Skeletal muscle satellite cell (primary cell): ENCODE measurements around the gene HMG20B.

Experiments used
- H3K27me3 ChIP-seq: 2 replicates; pipeline ENCODE4 v1.7.0; 2013; ENCODE audit warnings: low read length; ENCODE audit not compliant: control insufficient read depth, insufficient read depth
- H3K36me3 ChIP-seq: 2 replicates; pipeline ENCODE4 v1.7.0; 2013; ENCODE audit warnings: mild to moderate bottlenecking, control low read depth, low read length; ENCODE audit not compliant: insufficient read depth
- H3K4me1 ChIP-seq: 2 replicates; pipeline ENCODE4 v1.7.0; 2013; ENCODE audit warnings: low read length; ENCODE audit not compliant: control insufficient read depth, insufficient read depth
- H3K4me2 ChIP-seq: 2 replicates; pipeline ENCODE4 v1.7.0; 2013; ENCODE audit warnings: mild to moderate bottlenecking, low read length
- H3K4me3 ChIP-seq: 2 replicates; pipeline ENCODE4 v1.7.0; 2013; ENCODE audit warnings: low read length
- H3K9ac ChIP-seq: 2 replicates; pipeline ENCODE4 v1.7.0; 2013; ENCODE audit warnings: mild to moderate bottlenecking, low read depth, low read length, moderate library complexity
- H3K9me3 ChIP-seq: replicated peaks from 2 replicates; pipeline ENCODE4 v1.7.0; 2013; ENCODE audit warnings: mild to moderate bottlenecking, control low read depth, low read length

HMG20B gene

DNA sequence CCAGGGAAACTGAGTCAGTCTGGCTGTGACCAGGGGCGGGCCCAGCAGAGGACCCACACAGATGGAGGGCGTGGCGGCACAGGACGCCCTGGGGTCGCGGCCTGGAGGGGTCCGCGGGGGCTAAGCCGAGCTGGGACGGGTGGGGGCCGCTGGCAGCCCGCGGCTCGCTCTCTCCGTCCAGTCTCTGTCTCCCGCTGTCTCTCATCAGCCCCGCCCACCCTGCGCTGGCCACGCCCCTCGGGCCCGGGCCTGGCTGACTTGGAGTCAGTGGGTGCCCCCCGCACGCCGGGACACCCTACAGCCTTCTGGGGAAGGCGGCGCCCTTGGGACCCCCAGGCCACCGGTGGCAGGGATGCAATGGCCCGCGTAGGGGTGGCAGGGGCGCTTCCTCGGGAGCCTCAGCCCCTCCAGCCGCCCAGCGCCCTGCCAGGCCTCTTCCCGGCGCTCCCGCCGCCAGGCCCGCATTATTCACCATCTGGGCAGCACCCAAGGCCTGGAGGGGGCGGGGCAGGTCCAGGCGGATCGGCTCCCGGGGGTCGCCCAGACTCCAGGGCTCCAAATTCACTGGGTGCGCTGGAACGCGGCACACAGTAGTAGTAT lies 34.0 kb downstream of the HMG20B start, which contains the start of gene TBXA2R:
TSS of gene TBXA2R (minus strand) at position 186 of the 600 bp plus-strand sequence. CDS start 6,241 bp downstream, outside the sequence.
- Histone ChIP-seq H3K9me3 (no peaks in the 10 kb centered on the region), H3K4me2 (peak within 1 kb of the TSS; percentile 81), H3K27me3 (no peaks in the 10 kb centered on the region), H3K9ac (peak within 1 kb of the TSS; percentile 78), H3K36me3 (peaks cover 9% of the 10 kb centered on the region), H3K4me3 (peak within 1 kb of the TSS; percentile 71), H3K4me1 (peaks cover 23% of the 10 kb centered on the region)

DNA sequence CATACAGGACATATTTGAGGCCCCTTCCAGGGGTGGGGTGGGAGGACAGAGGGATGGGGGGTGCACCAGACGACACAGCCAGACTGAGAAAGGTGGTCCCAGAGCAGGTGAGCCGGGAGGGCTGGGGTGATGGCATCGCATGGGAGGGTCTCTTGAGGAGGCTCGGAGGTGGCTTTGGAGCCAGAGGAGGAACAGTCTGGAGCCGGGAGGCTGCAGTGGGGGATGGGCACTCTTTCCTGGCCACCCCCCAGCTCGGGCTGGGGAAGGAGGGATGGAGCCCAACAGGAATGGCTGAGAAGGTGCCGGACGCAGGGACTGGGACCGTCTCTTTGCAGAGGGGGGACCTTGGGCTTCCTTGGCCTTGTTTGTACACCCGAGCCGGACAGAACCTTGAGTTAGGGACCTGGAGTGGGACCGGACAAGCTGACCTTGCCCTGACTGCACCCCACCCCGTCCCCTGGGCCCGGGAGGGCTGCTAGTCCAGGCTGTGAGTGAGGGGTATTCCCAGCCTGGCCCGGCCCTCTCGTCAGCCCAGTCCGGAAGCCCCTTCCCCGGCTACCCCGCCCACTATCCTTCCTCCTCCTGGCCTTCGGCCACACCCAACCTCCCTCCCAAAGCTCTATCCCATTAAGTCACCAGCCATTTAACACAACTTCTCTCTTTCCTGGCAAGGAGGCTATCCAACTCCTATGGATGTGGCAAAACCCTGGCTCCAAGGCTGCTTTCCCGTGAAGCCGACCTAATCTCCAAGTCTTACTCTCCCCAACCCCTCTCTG lies 34.7 kb downstream of the HMG20B start:
- peak overlapping the region; percentile 78 for H3K9ac ChIP-seq
- peak overlapping the region; percentile 71 for H3K4me3 ChIP-seq

DNA sequence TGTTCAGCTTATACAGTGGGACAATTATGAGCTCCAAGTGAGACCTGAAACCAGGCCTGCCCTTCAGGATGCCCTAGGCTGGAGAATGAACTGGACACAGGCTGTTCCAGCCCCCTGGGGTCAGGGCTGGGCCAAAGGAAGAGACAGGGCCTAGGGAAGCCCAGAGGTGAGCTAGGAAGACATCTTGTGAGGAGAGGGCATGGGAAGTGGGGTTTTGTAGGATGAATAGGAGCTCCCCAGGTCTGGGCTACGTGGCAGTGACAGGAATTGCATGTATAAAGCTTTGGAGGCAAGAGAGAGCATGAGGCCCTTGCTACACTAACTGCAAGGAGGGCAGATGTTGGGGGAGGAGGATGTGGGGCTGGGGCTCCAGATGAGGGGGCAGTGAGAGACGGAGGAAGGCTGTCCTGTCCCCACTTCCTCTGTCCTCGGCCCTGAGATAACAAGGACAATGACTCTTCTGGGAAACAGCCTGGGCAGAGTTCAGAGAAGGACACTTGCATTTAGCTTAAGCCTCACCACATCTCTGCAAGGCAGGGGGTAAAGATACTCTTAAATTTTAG lies 35.4 kb downstream of the HMG20B start:
- Histone ChIP-seq H3K9me3 (no peaks in the 10 kb centered on the region), H3K9ac (no peak overlapping the region), H3K4me3 (no peak overlapping the region), H3K4me1 (peaks cover 23% of the 10 kb centered on the region), H3K27me3 (no peaks in the 10 kb centered on the region), H3K4me2 (no peak overlapping the region), H3K36me3 (peaks cover 15% of the 10 kb centered on the region)

More for the DNA sequence above, 34.7 kb downstream of the HMG20B start:
- H3K4me1 ChIP-seq, result peaks cover 23% of the 10 kb centered on the region
- peak overlapping the region; percentile 81 for H3K4me2 ChIP-seq
- H3K27me3 ChIP-seq, result no peaks in the 10 kb centered on the region
- H3K9me3 ChIP-seq, result no peaks in the 10 kb centered on the region
- H3K36me3 ChIP-seq, result peaks cover 13% of the 10 kb centered on the region

DNA sequence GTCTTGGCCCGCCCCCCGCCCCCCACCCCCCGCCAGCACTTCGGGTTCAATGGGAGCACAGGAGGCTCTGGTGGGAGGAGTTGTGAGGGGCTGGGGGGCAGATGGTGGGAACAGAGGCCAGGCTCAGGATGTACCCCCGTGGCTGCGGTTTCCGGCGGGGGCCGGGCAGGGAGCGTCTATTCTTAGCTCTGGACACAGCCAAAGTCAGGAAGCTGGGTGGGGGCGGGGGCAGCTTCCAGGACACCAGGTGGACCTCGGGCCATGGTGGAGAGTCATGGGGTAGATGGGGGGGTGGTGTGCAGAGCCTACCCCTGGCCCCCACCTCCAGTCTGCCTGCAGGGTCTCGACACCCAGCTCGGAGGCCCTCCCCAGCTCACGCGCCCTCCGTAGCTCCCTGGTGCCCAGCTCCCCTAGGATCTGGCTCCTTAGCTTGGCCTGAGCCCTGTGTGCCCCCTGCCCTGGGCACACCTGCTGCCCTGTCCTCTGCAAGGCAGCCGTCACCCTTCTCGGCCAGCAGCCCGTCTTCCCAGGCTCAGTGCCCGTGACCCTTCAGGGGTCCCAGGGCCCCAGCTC lies 36.1 kb downstream of the HMG20B start:
- Histone ChIP-seq H3K4me2 (no peak overlapping the region), H3K4me1 (peaks cover 18% of the 10 kb centered on the region), H3K27me3 (no peaks in the 10 kb centered on the region), H3K9me3 (no peaks in the 10 kb centered on the region), H3K36me3 (peaks cover 15% of the 10 kb centered on the region), H3K9ac (no peak overlapping the region), H3K4me3 (no peak overlapping the region)

DNA sequence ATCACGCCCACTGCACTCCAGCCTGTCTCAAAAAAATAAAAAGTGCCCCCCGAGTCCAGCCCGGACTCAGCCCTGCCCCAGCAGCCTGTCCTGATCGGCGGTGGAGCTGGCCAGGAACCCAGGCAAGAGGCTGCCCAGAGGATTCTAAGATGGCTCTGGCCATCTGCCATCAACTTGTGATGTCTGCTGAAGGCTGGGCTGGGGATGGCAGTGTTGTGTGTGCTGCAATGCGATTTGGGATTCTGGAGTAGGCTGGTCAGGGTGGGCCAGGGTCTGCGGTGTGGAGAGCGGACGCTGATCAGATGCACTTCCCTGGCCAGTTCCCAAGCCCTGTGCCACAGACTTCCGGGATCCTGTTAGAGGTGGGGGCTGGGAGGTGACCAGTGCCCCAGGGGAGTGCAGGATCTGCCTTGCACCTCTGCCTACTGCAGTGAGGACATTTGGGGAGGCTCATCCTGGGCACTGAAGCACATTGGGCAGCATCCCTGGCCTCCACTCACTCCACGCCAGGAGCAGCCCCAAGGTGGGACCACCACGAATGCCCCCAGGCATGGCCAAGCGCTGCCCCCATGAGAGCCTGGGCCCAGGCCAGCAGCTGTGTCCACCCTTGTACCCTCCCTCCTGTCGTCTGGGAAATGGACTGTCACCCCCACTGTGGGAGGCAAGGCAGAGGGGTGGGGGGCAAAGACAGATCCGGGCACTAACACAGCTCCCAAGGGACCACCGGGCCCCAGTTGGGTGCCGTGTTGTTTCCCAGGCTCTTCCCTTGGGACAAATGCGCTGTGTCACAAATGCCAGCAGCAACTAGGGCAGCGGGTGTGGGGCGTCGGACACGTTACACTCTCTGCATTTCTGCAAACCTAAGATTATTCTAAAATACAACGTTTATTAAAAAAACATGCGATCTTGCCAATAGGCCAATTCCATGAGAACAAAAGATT lies 37.3 kb downstream of the HMG20B start:
- Histone ChIP-seq H3K9ac (no peak overlapping the region), H3K36me3 (peaks cover 15% of the 10 kb centered on the region), H3K27me3 (no peaks in the 10 kb centered on the region), H3K4me1 (peaks cover 18% of the 10 kb centered on the region), H3K4me2 (no peak overlapping the region), H3K9me3 (no peaks in the 10 kb centered on the region), H3K4me3 (no peak overlapping the region)

DNA sequence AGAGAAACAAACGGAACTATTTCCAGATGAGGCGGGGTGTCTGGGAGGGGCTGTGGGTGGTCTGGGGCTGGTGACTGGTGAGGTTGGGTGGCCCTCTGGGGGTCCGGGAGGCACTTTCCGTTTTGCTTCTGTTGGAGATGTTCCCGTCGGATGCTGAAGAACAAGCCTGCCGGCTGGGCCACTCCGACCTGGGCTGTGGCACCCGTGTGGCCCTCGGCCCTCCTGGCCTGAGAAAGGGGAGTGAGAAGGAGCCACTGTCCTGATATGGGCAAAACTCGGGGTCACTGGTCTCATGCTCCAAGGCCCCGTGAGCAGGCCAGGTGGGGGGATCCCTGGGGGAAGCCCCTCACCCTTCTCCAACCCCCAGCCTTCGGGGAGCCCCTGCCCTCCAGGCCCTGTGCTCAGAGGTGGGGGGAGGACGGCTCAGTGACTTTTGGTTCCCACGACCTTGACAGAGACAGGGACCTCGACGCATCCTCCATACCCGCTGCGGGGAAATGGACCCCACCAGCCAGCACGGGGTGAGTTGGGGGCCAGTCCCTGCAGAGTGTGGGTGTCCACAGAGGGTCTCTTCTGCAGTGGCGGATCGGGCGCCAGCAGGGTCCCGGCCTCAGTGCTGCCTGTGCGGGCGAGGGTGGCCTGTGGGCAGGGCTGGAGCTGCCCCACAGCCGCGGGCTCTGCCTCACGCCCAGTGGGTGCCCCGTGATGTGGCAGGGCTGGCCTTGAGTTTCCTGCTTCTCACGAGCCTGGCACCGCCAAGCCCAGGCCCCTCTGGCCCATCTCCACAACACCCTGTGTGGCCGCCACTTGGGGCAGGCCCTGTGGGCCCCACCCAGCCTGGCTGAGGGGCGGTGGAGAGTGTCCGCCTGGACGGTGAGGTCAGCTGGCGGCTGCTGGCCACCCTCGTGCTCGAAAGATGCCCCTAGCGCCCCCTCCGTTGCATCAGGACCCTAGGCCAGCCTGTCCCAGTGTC lies 38.3 kb downstream of the HMG20B start:
- Histone ChIP-seq H3K27me3 (no peaks in the 10 kb centered on the region), H3K4me3 (no peak overlapping the region), H3K36me3 (peaks cover 15% of the 10 kb centered on the region), H3K4me2 (no peak overlapping the region), H3K9me3 (no peaks in the 10 kb centered on the region), H3K9ac (no peak overlapping the region), H3K4me1 (peaks cover 15% of the 10 kb centered on the region)

DNA sequence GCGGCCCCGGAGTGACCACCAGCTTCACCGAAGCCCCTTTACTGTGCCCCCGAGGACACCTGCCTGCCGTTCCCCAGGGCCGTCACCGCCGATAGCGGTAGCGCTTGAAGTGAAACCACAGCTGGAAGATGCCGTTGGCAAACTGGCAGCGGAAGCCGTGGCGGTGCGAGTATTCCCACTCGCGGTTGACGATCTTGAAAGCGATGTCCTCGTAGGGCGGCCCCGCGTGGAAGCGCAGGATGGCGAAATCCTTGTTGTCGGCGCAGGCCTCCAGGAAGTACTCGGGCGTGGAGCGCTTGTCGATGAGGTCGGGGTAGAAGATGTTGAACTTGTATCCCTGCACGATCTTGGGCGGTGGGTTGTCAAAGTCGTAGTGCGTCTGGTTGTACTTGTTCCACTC lies 39.1 kb downstream of the HMG20B start:
- H3K4me1 ChIP-seq, result peaks cover 10% of the 10 kb centered on the region
- peaks cover 15% of the 10 kb centered on the region for H3K36me3 ChIP-seq
- no peak overlapping the region for H3K4me3 ChIP-seq
- H3K9me3 ChIP-seq, result no peaks in the 10 kb centered on the region
- no peaks in the 10 kb centered on the region for H3K27me3 ChIP-seq
- no peak overlapping the region for H3K4me2 ChIP-seq
- H3K9ac ChIP-seq, result no peak overlapping the region

DNA sequence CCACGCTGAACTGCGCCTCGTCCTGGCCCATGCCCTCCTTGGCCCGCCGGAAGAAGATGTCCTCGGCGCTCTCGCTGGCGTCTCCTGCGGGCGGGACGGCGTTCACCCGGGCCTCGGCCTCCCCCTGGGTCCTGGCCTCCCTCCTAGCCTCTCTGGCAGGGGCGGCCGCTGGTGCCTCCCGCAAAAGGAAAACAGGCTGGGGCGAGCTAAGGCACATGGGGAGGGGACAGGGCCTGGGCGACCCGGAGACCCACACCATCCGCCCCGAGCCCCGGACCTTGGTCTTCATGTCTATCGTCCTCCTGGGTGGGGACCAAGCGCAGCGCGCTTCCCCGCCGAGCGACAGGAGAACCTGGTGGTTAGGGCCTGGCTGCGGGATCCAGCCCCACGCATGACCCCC lies 39.6 kb downstream of the HMG20B start:
- Histone ChIP-seq H3K36me3 (peaks cover 15% of the 10 kb centered on the region), H3K4me1 (peaks cover 6% of the 10 kb centered on the region), H3K9me3 (no peaks in the 10 kb centered on the region), H3K4me2 (no peak overlapping the region), H3K4me3 (no peak overlapping the region), H3K27me3 (no peaks in the 10 kb centered on the region), H3K9ac (no peak overlapping the region)

DNA sequence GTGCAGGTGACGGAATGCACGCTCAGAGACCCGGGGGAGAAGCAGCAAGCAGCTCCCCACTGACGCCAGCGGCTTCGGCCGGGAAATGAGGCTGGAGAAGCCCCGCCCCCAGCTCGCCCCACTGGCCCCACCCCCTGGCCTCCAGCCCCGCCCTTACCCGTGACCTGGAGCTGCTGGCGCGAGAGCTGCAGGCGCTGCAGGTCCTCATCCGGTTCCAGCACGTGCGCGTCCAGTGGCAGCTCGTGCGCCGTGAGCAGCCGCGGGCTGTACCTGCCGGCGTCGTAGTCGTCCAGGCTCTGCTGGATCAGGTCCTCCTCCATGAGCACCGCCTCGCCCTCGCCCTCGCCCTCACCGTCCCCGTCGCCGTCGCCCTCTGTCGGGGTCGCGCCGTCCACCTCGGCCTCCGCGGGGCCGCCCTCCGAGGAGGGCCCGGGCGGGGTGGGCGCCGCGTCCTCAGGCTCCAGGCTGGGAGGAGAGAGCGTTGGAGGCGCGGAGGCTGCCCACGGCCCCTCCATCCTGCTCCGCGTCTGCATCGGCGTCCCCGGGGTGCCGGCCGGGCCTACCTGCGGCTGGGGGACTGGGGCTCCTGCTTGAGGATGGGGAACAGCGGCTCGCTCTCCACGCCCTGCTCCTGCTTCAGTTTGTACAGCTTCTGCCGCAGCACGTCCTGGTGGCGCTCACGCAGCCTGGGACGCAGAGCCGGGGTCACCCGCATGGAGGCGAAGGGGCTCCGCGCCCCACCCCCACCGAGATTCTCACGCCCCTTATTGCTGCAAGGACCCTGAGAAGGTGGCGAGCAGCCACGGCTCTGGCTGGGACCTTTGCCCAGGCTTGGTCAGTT lies 40.4 kb downstream of the HMG20B start:
- peaks cover 15% of the 10 kb centered on the region for H3K36me3 ChIP-seq
- no peak overlapping the region for H3K4me3 ChIP-seq
- H3K9me3 ChIP-seq, result no peaks in the 10 kb centered on the region
- no peaks in the 10 kb centered on the region for H3K4me1 ChIP-seq
- H3K9ac ChIP-seq, result no peak overlapping the region
- H3K27me3 ChIP-seq, result no peaks in the 10 kb centered on the region
- no peak overlapping the region for H3K4me2 ChIP-seq
